SIG-M5 (cell line): ENCODE data around the gene APAF1.

Experiments used
- DNase-seq: peaks from one replicate; lab custom pipeline; 2025; lab: John Stamatoyannopoulos, UW

The APAF1 gene

DNA sequence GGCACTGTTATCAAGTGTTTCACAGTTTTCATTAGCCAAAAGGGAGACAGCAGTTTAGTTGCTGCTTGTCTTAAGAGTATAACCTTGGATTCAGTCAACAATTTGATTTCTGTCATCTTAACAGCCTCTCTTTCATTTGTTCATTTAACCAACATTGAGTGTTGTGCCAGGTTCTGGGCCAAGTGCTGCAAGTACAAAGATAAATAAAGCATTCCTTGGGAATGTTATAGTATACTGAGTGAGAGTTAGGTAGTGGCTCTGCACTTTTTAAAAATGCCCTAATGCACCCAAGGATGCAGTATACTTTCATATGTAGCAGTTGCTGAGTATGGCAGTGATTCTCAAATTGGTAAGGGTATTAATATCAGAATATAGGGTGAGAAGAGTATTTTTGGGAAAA lies 15.4 kb downstream of the APAF1 start:
- DNase-seq, result no peak

- DNase-seq, result no peak
Measured at GRCh38 chr12:98669751-98670150, 24.7 kb downstream of the APAF1 start.

DNA sequence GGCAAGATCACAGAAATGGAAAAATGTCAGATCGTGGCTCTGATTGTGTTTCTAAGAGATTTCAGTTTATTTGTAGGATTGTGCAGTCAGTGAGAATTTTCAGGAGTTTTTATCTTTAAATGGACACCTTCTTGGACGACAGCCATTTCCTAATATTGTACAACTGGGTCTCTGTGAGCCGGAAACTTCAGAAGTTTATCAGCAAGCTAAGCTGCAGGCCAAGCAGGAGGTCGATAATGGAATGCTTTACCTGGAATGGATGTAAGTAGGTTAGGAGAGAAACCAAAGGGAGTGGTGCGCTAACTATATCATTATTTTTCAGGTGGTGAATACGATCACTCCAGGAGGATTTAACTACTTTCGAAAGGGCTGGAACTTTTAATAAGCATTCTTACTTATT lies 26.4 kb downstream of the APAF1 start:
- no peak for DNase-seq

- no peak for DNase-seq
Measured at GRCh38 chr12:98674841-98675240, 29.8 kb downstream of the APAF1 start.

DNA sequence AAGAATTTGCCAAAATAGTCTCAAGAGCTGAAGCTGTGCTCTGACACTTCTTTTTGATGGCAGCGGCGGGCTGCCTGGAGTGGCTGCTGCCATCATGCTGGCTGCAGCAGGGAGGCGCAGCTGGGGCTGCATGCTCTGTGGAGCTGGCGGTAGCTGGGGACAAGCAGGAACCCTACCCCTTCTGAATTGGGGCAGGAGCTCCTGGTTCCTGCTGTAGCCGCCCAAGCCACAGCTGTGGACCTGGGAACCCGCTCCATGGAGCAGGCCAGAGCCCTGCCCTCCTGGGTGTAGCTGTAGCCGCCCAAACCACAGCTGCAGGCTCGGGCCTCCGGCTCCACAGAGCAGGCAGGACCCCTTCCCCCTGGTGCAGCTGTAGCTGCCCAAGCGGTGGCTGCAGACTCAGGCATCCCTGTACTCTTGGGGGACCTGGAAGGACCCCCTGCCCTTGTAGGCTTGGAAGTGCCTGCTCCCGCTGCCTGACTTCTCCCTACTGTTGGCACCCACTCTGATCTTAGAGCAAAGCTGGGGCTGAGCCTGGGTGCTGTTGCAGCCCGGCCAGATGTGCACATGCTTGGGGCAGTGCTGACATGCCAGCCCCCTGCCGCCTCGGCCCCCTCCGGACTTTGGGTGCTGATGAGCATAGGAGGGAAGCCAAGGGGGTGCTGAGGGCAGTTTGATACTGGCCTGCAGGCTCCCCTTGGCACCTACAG lies 33.3 kb downstream of the APAF1 start:
- DNase-seq, result no peak

DNA sequence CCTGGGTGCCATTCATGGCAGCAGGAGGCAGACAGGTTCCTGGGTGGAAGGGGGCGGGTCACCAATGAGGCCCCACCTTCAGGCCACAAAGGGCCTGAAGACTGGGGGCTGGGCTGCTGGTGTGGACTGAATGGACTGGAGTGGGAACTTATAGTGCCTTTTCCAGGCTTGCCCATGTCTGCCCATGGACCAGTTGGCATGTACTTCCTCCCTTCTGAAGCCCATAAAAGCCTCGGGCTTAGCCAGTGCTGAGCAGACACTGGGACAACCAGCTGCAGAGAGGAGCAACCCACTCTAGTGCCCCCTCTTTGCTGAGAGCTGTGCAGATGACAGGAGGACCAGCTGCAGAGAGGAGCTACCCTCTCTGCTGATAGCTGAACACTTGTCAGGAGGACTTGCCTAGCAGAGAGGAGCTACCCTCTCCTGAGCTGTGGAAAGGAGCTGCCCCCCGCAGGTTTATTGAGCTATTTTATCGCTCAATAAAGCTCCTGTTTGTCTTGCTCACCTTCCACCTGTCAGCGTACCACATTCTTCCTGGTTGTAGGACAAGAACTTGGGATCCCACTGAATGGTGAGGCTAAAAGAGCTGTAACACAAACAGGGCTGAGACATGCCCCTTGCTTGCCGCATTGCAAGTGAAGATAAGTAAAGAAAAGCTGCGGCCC lies 34.0 kb downstream of the APAF1 start:
- no peak for DNase-seq

DNA sequence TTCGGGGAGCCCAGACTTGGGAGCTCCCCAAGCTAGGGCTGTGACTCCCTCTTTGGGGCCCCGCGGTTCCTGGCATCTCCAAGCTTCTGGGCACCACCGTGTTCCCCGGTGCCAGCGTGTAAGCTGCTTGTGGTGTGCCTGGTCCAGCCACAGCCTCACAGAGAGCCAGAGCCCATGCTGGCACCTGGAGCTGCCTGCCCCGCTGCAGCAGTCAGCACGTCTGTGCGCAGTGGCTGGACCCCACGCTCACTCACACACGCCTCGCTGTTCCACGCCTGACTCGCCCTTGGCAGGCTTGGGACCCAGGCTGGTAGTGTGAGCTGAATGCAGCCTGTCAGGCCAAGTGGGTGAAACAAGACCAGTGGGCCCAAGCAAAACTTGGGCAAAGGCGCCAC lies 34.5 kb downstream of the APAF1 start:
- DNase-seq, result no peak

DNA sequence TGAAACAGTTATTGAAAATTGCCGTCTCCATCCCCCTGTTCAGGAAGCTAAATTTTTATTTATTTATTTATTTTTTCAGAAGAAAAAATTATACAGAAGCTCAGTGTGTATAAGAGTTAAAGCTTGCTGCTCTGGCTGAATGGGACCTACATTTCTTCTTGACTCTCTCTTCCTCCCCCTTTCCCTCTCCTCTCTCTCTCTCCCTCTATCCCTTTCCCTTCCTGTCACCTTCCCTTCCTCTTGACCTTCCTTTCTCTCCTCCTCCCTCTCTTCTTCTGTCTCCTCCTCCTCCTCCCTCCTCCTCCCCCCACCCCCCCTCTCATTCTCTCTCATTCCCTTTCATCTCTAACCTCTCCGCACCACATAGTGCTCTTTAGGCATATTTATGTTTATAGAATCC lies 39.1 kb downstream of the APAF1 start:
- DNase-seq, result no peak

- DNase-seq, result no peak
Measured at GRCh38 chr12:98686603-98687002, 41.5 kb downstream of the APAF1 start.

DNA sequence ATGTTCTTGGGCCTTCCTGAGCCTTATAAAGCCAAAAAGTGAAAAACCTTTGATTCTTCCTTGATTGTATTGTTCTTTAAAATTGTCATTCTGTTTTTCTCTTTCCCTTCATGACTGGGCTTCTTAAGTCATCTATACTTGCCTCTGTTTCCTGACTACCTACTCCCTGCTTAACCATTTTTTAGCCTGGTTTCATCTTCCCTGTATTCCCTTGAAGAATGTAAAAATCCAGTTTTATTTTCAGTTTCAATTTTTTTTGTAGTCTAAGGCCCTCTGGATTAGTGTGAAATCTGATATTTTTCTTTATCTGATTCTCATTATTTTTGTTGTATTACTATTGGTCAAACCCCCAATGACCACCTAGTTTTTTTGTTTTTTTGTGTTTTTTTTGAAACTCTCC lies 46.3 kb downstream of the APAF1 start:
- DNase-seq, result no peak

DNA sequence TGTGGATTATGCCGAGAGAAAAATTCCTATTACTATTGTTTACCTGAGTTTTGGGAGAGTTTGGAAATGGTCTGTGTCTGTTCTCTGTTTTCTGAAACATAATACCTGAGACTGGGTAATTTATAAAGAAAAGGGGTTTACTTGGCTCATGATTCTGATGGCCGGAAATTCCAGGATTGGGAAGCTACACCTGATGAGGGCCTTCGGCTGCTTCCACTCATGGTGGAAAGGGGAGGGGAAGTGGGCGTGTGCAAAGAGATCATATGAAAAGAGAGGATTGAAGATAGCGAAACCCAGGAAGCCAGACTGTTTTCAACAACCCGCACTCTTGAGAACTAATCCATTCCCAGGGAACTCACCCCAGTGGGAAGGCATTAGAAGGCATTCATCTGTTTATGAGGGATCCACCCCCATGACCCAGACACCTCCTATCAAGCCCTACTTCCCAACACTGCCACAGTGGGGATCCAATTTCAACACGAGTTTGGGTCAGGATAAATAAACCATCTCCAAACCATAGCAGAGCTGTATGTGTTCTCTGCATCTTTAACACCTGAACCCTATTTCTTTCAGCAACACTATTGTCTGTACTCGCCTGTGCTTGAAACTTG lies 51.1 kb downstream of the APAF1 start:
- no peak for DNase-seq

GRCh38 chr12:98697209-98697608 lies 52.1 kb downstream of the APAF1 start:
- DNase-seq, result no peak

DNA sequence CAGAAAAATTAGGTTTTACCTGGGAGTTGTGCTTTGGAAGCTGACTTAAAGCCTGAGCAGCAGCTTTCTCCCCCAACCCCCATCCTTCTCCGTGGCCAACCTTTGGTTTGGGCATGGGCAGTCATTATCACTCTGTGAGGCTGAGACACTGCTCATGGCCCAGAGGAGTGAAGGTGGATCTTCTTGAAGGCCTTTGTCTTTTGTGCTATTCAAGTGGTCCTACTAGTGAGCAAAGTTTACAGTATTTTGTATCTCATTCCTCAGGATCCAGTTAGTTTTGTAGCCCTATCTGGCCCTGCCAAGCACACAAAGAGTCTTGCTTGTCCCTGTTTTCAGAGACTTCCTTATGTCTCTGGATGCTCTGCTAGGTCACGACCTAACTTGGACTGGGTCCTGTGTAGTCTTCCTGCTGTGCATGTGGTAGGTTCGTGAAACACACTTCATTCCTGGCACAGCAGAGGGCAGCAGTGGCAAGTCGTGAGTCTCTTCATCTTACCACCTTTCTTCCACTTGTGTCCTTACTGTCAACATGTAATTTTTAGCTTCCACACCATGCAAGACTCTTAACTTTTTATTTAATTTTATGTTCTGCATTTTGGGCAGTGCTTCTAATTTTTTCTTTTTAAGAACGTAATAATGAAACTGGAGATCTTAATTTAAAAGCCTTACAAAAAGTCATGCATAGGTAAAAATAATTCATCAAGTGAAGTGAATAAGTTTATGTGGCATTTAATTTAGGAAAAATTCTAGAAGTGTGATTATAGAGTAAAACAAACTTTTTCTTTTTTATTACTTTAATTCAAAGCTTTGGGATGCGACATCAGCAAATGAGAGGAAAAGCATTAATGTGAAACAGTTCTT lies 53.7 kb downstream of the APAF1 start:
- no peak for DNase-seq

DNA sequence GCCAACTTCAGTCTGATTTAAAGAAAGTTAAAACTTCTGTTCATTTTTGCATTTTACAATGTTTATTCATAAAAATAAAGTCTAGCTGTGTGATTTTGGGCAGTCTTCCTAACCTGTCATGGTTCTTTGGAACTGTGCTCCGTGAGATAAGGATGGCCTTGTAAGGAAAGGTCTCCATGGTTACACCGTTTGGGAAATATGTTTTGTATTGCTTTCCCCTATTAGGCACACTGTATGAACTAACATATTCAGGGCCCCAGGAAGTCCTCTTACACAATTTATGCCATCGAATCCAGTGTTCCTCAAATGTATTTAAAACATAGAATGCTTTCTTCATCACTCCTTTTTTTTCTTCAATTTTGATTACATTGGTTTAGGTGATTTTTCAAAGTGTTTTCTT lies 54.5 kb downstream of the APAF1 start:
- DNase-seq, result no peak

GRCh38 chr12:98701166-98701565 lies 56.1 kb downstream of the APAF1 start:
- DNase-seq, result no peak

GRCh38 chr12:98709022-98709421 lies 63.9 kb downstream of the APAF1 start:
- no peak for DNase-seq

DNA sequence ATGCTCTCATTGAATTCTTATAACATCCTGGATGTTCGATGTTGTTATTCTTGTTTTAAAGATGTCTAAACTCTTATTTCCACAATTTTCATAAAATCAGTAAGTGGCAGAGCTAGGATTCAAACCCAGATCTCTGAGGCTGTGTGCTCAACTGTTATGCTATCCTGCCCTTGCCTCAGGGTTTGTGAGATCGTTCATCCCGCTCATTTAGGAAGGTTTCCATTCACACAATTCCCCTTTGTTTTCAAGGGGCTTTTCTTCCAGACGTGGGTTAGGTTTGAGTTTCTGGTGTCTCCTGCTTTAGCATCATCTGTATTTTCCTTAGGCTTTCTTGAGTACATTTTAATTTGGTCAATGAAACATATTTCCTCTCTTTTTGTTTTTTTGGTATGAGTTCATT lies 69.3 kb downstream of the APAF1 start:
- no peak for DNase-seq

GRCh38 chr12:98719515-98720504 lies 74.7 kb downstream of the APAF1 start:
- DNase-seq, result no peak

DNA sequence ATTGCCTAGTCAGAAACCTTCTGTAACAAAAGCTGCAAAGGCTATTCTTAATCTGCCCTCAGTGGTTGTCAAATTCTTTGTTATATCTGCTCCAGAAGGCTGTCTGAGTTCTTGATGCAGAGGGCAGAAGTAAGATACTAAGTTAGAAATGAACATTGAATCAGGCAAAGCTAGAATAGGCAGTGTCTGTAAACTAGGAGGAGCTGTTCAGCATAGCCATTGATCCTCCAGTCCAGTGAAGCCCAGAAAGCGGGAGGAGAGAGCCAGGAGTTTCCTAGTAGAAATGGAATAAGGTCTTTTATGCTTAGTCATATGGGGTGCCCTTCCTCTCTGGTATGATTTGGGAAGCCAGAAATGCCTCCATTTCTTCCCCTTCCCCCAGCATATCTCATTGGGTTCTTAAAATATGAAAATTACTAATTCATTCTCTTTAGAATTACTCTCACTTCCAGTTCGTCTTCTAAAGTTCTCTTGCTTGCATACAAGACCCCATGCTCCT lies 76.2 kb downstream of the APAF1 start:
- DNase-seq, result no peak

DNA sequence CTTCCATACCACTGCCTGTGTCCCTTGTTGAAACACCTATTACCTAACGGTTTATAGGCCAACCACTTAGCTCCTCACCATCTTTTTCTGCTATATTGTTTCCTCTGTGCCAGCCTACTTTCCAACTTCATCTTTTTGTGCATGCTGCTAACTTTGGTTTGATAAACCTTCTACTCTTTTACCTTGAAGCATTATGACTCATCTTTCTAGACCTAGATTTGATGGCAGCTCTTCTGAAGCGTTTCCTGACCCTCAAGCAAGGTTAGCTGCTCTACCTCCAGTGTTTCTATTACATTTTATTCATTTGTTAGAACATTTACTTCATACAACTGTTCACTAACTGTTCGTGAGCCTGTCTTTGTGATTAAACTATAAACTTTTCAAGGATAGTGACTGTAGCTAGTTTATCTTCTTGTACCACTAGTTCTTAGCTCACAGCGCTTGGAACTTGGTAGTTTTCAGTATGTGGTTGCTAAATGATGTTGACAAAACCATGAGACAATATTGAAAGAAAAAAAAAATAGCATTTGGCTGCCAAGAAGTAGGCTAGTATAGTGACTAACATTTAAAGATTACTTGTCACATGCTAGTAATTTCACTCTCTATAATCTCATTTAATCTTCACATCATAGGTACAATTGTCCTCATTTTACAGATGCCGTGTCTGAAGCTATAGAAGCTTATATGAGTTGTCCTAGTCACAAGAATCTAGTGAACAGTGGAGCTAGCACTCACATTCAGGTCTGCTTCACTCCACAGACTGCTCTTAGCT lies 79.5 kb downstream of the APAF1 start:
- DNase-seq, result no peak
